IPS DF 6.9 (cell line): ENCODE measurements around the gene TDRKH.
A peak's percentile ranks its signal among the peaks of the same experiment; 100 is the strongest.

Experiments
- DNase-seq: peaks from one replicate; pipeline ENCODE4 v3.0.0-alpha.2; 2013; ENCODE audit warnings: low read depth, low spot score
- H3K27ac ChIP-seq: one replicate; pipeline ENCODE4 v1.5.1; 2013; ENCODE audit warnings: low read length, control low read depth
- H3K27me3 ChIP-seq: 2 replicates; pipeline ENCODE4 v1.6.1; 2013; ENCODE audit warnings: mild to moderate bottlenecking, low read length; ENCODE audit not compliant: control insufficient read depth, insufficient read depth
- H3K36me3 ChIP-seq: 2 replicates; pipeline ENCODE4 v1.6.1; 2013; ENCODE audit warnings: low read length; ENCODE audit not compliant: control insufficient read depth, insufficient read depth
- H3K4me1 ChIP-seq: 2 replicates; pipeline ENCODE4 v1.6.1; 2013; ENCODE audit warnings: low read length; ENCODE audit not compliant: control insufficient read depth, insufficient read depth
- H3K4me3 ChIP-seq: 2 replicates; pipeline ENCODE4 v1.5.1; 2013; ENCODE audit warnings: mild to moderate bottlenecking, low read length
- H3K9me3 ChIP-seq: 2 replicates; pipeline ENCODE4 v1.6.1; 2013; ENCODE audit warnings: low read length, inconsistent platforms; ENCODE audit not compliant: control insufficient read depth, insufficient read depth
- WGBS: extraction: QIAGEN DNeasy Blood & Tissue Kit; methylation state at CpG from one replicate; pipeline ENCODE4 v1.1.7; 2013; ENCODE audit warnings: mixed read lengths, missing lambda C conversion rate; ENCODE audit not compliant: insufficient read length, insufficient coverage; 5-methylcytosine and 5-hydroxymethylcytosine counted together

TDRKH gene

GRCh38 chr1:151803164-151803563, 12.9 kb upstream of the TDRKH start:
- H3K27ac ChIP-seq: no peak overlapping the region
- no peak for DNase-seq

DNA sequence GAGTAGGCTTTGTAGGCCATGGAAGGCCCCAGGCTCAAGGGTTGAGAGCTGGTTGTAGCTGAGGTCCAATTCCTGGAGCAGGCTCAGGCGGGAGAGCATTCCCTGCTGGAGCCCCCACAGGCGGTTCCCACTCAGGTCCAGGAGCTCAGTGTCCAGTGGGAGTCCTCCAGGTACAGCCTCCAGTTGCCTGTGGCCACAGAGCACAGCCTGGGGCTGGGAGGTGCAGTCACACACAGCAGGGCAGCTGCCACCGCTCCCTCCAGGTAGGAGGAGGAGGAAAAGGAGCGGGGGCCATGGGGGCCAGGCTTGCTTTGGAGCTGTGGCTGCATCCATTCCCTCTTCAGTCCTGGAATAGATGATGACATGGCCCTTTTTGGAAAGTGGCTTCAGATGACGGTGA, 12.1 kb upstream of the TDRKH start:
- Histone ChIP-seq H3K4me3 (no peak overlapping the region), H3K36me3 (no peaks in the 10 kb centered on the region), H3K4me1 (no peaks in the 10 kb centered on the region; the same call in 1 of the 2 replicates), H3K27me3 (no peaks in the 10 kb centered on the region), H3K27ac (no peak overlapping the region), H3K9me3 (no peaks in the 10 kb centered on the region; the same call in 1 of the 2 replicates)
- no CpG with 5 or more reads among the region's 5 CpGs for WGBS
- DNase-seq: no peak

More at GRCh38 chr1:151803164-151803563, 12.9 kb upstream of the TDRKH start:
- Histone ChIP-seq H3K36me3 (no peaks in the 10 kb centered on the region), H3K4me3 (no peak overlapping the region), H3K27me3 (no peaks in the 10 kb centered on the region), H3K4me1 (no peaks in the 10 kb centered on the region; the same call in 1 of the 2 replicates), H3K9me3 (no peaks in the 10 kb centered on the region)

- Histone ChIP-seq H3K27me3 (no peaks in the 10 kb centered on the region), H3K4me3 (no peak overlapping the region), H3K4me1 (no peaks in the 10 kb centered on the region; the same call in 1 of the 2 replicates), H3K9me3 (no peaks in the 10 kb centered on the region; the same call in 1 of the 2 replicates), H3K36me3 (no peaks in the 10 kb centered on the region), H3K27ac (no peak overlapping the region)
- no peak for DNase-seq
- WGBS: no CpG with 5 or more reads among the region's 7 CpGs
These were observed 11.5 kb upstream of the TDRKH start for GRCh38 chr1:151801846-151802245.

GRCh38 chr1:151801310-151801820, 11.1 kb upstream of the TDRKH start:
- no peaks in the 10 kb centered on the region for H3K36me3 ChIP-seq
- H3K4me3 ChIP-seq: no peak overlapping the region
- no peaks in the 10 kb centered on the region; the same call in 1 of the 2 replicates for H3K9me3 ChIP-seq
- H3K4me1 ChIP-seq: no peaks in the 10 kb centered on the region; the same call in 1 of the 2 replicates
- H3K27ac ChIP-seq: no peak overlapping the region
- DNase-seq: no peak
- WGBS: no CpG with 5 or more reads among the region's 12 CpGs
- no peaks in the 10 kb centered on the region for H3K27me3 ChIP-seq

DNA sequence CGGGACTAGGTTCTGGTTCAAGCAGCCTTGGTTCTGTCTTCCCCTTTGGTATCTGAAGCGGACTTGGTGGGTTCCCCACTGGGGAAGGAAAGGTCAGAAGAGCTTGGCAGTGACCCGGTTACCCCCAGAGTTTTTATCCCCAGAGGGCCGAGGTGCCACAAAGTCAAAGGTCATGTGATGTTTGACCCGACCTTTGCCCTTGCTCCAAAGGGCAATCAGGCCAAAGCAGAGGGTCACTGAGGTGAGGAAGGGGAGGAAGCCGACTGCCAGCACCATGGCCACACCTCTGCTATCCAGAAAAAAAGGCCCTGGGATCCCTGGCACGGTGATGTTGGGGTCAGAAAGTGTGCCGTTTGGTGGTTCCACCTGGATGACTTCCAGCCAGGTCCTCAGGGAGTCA, 10.5 kb upstream of the TDRKH start:
- H3K27me3 ChIP-seq: no peaks in the 10 kb centered on the region
- no peak overlapping the region for H3K4me3 ChIP-seq
- no peaks in the 10 kb centered on the region for H3K36me3 ChIP-seq
- H3K27ac ChIP-seq: no peak overlapping the region
- no CpG with 5 or more reads among the region's 8 CpGs for WGBS
- H3K4me1 ChIP-seq: no peaks in the 10 kb centered on the region; the same call in 1 of the 2 replicates
- H3K9me3 ChIP-seq: no peaks in the 10 kb centered on the region; the same call in 1 of the 2 replicates
- DNase-seq: no peak

GRCh38 chr1:151799179-151800022, 9.1 kb upstream of the TDRKH start:
- WGBS: no CpG with 5 or more reads among the region's 9 CpGs
- Histone ChIP-seq H3K4me1 (no peaks in the 10 kb centered on the region; the same call in 1 of the 2 replicates), H3K4me3 (no peak overlapping the region), H3K9me3 (no peaks in the 10 kb centered on the region; the same call in 1 of the 2 replicates), H3K27ac (no peak overlapping the region), H3K36me3 (no peaks in the 10 kb centered on the region), H3K27me3 (no peaks in the 10 kb centered on the region)
- DNase-seq: no peak

GRCh38 chr1:151798571-151798970, 8.3 kb upstream of the TDRKH start:
- WGBS: 100% methylated on average over 1 of the region's 5 CpGs
- Histone ChIP-seq H3K27me3 (no peaks in the 10 kb centered on the region), H3K27ac (no peak overlapping the region), H3K36me3 (no peaks in the 10 kb centered on the region), H3K4me1 (no peaks in the 10 kb centered on the region; the same call in 1 of the 2 replicates), H3K4me3 (no peak overlapping the region), H3K9me3 (no peaks in the 10 kb centered on the region; the same call in 1 of the 2 replicates)
- no peak for DNase-seq

DNA sequence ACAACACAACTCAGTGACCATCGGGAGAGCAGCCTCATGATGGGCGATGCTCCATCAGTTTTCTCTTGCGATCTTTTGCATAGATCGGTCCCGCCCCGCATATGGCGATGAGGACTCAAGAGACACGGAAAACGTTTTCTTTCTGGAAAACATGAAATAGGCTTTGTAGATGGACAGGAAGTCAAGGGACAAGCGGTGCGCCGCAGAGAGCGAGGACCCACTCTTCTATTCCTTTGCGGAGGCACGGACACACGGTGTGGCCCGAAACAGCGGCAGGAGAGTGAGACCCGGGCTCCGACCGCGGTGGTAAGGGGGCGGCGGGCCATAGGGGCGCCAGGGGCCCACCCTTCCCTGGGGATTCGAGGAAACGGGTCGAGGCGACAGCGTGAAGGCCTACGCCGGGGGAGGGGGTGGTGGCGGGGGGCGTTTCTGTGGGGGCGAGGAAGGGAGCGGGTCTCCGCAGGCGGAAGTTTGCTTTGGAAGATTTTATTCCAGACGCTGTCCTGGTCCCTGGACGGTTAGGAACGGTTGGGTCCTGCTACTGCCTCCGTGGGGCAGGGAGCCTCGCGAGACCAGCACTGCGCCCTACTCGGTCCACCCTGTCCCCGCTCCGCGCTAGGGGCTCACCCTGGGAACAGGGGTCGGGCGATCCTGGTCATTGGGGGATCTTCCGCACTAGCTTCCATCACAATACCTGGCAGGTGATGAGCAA, 796 bp upstream of the TDRKH start:
- no peaks in the 10 kb centered on the region for H3K4me1 ChIP-seq
- H3K27me3 ChIP-seq: no peaks in the 10 kb centered on the region
- H3K36me3 ChIP-seq: no peaks in the 10 kb centered on the region
- H3K9me3 ChIP-seq: no peaks in the 10 kb centered on the region
- peak overlapping the region; percentile 69 for H3K4me3 ChIP-seq
- DNase-seq: no peak
- WGBS: no CpG with 5 or more reads among the region's 52 CpGs
- H3K27ac ChIP-seq: no peak overlapping the region

- Histone ChIP-seq H3K27me3 (no peaks in the 10 kb centered on the region), H3K4me1 (no peaks in the 10 kb centered on the region), H3K27ac (no peak overlapping the region), H3K36me3 (no peaks in the 10 kb centered on the region), H3K9me3 (no peaks in the 10 kb centered on the region), H3K4me3 (no peak overlapping the region)
- no CpG with 5 or more reads among the region's 3 CpGs for WGBS
- DNase-seq: no peak
These were observed 2.6 kb downstream of the TDRKH start for GRCh38 chr1:151787689-151788088.

- Histone ChIP-seq H3K27ac (no peak overlapping the region), H3K27me3 (no peaks in the 10 kb centered on the region), H3K36me3 (no peaks in the 10 kb centered on the region), H3K4me3 (no peak overlapping the region), H3K9me3 (no peaks in the 10 kb centered on the region), H3K4me1 (no peaks in the 10 kb centered on the region)
- no peak for DNase-seq
- no CpG with 5 or more reads among the region's 2 CpGs for WGBS
These were observed 6.5 kb downstream of the TDRKH start for GRCh38 chr1:151783796-151784195.
